ENCODE data around the gene PPIL3.
"Not testable (repeated sequence)": the region's sequence is repeated elsewhere in the genome, so short reads cannot be mapped to it uniquely, and the experiment has no call there.

Gene PPIL3

DNA sequence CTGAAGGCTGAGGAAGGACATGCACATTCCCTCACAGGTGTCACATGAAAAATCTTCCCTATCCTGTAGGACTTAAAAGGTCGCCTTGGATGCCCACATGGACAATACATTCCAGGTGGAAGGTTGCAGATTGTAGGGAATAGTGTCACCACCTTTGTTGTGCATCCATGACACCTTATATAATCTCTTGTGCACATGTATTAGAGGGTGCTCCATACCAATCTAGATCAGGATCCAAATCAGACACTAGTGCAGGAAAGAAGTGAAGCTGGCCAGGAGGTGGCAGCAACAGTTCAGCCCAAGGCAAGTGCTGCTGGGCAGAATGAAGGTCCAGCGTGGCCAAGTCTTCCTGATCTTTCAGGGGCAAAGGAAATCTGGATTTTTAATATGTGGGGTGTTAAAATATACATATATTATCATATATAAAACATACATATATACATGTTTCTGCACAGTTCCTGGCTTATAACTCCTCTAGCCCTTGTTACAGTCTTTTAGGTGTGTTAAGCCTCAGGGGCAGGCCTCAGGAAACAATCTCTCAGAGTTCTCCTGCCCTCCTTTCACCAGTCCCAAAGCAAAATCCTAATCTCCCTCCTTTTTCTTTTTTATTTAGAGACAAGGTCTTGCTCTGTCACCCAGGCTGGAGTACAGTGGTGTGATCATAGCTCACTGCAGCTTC, 16.9 kb upstream of the PPIL3 start:
- H3K4me3 ChIP-seq (replicated peaks; ENCODE audit: low read depth, low read length), result no peak overlapping the region
- TF ChIP-seq, protein P1, sequence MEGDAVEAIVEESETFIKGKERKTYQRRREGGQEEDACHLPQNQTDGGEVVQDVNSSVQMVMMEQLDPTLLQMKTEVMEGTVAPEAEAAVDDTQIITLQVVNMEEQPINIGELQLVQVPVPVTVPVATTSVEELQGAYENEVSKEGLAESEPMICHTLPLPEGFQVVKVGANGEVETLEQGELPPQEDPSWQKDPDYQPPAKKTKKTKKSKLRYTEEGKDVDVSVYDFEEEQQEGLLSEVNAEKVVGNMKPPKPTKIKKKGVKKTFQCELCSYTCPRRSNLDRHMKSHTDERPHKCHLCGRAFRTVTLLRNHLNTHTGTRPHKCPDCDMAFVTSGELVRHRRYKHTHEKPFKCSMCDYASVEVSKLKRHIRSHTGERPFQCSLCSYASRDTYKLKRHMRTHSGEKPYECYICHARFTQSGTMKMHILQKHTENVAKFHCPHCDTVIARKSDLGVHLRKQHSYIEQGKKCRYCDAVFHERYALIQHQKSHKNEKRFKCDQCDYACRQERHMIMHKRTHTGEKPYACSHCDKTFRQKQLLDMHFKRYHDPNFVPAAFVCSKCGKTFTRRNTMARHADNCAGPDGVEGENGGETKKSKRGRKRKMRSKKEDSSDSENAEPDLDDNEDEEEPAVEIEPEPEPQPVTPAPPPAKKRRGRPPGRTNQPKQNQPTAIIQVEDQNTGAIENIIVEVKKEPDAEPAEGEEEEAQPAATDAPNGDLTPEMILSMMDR (IDR thresholded peaks at IDR 0.05; ENCODE audit: low read depth, low read length, missing control alignments), result peak; percentile 78
- peak; percentile 32 for DNase-seq (ENCODE audit: extremely low read depth, low read depth)

DNA sequence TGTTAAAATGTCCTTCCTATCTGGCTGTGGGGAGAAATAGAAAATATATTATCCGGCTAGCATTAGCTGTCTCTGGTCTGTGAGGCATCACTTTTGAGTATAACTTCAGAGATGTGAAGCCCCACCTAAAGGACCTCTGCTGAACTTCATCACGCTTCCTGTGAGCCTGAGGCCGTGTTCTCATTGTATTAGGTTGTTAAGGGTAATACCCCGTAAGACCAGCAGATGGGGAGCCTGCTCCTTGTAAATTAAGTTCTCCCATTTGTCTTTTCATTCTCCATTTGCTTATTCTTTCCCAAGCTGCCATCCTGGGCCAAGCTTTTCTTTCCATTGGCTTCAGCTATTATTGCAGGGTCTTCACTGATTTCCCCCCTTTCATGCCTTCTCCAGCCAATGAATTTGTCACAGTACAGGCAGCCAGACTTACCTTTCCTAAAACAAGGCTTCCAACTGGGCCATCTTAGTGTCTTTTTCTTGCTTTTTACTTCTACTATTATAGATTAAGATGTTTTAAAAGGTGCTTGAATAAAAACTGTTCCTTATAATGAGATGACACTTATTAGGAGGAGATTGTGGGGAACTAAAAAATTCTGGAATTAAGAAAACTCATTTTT, 12.7 kb upstream of the PPIL3 start:
- H3K4me3 ChIP-seq (replicated peaks; ENCODE audit: low read depth, low read length), result no peak overlapping the region
- TF ChIP-seq, protein P1 (IDR thresholded peaks at IDR 0.05; ENCODE audit: low read depth, low read length, missing control alignments), result peak; percentile 75
- DNase-seq (ENCODE audit: extremely low read depth, low read depth), result peak; percentile 83

DNA sequence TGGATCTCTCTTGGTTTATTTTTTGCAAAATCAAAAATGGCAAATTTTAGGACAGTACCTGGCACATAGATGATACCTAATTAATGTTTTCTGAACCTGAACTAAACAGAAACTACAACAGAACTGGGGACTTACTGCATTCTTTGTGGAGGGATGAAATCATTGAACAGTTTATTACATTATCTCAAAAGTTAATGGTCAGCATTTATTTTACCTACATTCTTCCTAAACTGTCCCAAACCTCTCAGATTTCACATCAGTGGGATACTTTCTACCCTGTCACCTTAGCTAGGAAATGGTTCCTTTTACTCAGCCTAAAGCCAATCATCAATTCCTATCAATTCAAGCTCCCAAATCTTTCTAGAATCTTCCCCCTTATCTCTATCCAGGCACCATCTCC, 10.6 kb upstream of the PPIL3 start:
- TF ChIP-seq, protein P1 (IDR thresholded peaks at IDR 0.05; ENCODE audit: low read depth, low read length, missing control alignments), result no peak
- DNase-seq (ENCODE audit: extremely low read depth, low read depth), result no peak
- no peak overlapping the region for H3K4me3 ChIP-seq (replicated peaks; ENCODE audit: low read depth, low read length)

DNA sequence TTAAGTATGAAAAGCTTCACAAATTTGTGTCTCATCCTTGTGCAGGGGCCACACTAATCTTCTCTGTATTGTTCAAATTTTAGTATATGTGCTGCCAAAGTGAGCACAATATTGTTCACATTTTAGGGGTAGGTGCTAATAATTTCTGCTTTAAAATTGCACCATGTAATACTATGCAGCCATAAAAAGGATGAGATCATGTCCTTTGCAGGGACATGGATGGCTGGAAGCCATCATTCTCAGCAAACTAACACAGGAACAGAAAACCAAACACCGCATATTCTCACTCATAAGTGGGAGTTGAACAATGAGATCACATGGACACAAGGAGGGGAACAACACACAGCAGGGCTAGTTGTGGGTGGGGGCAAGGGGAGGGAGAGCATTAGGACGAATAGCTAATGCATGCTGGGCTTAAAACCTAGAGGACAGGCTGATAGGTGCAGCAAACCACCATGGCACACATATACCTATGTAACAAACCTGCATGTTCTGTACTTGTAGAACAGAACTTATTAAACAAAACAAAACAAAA, 7.1 kb downstream of the PPIL3 start:
- DNase-seq (ENCODE audit: extremely low read depth, low read depth), result not testable (repeated sequence)

DNA sequence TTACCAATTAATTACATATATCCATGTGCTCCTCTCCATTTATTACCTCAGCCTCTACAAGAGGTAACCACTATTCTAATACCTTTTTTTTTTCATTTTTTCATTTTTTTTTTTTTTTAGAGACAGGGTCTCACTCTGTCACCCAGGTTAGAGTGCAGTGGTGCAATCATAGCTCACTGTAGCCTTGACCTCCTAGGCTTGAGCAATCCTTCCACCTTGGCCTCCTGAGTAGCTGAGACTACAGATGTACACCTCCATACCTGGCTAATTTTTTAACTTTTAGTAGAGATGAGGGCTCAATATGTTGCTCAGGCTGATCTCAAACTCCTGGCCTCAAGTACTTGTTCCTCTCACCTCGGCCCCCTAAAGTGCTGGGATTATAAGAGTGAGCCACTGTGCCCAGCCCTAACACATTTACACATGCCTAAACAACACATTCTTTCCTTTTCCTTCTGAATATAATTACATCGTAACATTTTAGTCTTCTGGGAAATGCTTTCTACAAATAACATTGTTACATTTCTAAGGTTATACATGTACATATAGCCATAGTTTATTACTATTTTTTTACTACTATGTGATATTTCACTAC, 10.5 kb downstream of the PPIL3 start:
- no peak for DNase-seq (ENCODE audit: extremely low read depth, low read depth)
- TF ChIP-seq, protein P1 (IDR thresholded peaks at IDR 0.05; ENCODE audit: low read depth, low read length, missing control alignments), result no peak
- no peak overlapping the region for H3K4me3 ChIP-seq (replicated peaks; ENCODE audit: low read depth, low read length)

More for the DNA sequence above, 7.1 kb downstream of the PPIL3 start:
- not testable (repeated sequence) for H3K4me3 ChIP-seq (replicated peaks; ENCODE audit: low read depth, low read length)

DNA sequence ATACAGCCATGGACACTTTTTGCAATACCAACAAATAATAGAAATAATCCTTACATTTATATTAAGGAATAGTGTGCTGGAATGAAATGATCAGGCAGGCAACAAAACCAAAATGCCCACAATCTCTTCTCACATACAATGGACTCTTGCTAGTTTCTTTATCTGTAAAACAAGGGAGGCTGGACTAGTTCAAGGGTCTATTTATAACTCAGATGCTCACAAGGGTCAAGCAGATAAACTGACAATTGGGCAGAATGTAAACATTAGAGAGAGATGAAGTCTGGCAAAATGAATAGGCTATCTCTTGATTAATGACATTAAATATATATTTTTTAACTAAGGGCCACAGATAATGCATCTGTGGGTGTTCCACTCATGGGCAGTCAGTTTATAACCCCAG, 11.4 kb downstream of the PPIL3 start:
- no peak for DNase-seq (ENCODE audit: extremely low read depth, low read depth)
- TF ChIP-seq, protein P1 (IDR thresholded peaks at IDR 0.05; ENCODE audit: low read depth, low read length, missing control alignments), result no peak
- no peak overlapping the region for H3K4me3 ChIP-seq (replicated peaks; ENCODE audit: low read depth, low read length)

DNA sequence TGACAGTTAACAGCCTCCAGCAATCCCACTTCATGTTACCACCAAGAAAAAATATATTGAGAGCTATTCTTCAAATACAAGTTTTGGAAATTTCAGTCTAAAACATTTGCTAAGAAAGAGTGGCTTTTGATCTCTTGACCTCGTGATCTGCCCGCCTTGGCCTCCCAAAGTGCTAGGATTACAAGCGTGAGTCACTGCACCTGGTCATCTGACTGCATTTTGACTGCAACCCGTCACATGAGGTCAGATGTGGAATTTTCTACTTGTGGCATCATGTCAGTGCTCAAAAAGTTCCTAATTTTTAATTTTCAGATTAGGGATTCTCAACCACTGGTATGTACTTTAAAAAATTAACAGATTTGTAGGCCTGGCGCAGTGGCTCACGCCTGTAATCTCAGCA, 15.3 kb downstream of the PPIL3 start:
- no peak overlapping the region for H3K4me3 ChIP-seq (replicated peaks; ENCODE audit: low read depth, low read length)
- TF ChIP-seq, protein P1 (IDR thresholded peaks at IDR 0.05; ENCODE audit: low read depth, low read length, missing control alignments), result no peak
- DNase-seq (ENCODE audit: extremely low read depth, low read depth), result no peak
